Effector memory CD8-positive, alpha-beta T cell (primary cell): ENCODE data around the gene CLDN5.
A peak's percentile ranks its signal among the peaks of the same experiment; 100 is the strongest.
"Not testable (repeated sequence)": the region's sequence is repeated elsewhere in the genome, so short reads cannot be mapped to it uniquely, and the experiment has no call there.

Experiments used
- ATAC-seq: fragments of 150-1000 bp; cut with Tn5 transposase; replicated peaks from 2 replicates; pipeline ENCODE4 v1.10.0; 2021; ENCODE audit warnings: mild to moderate bottlenecking, moderate library complexity
- DNase-seq, 3 experiments: peaks; one replicate each; pipeline ENCODE4 v3.0.0; 2021
- H3K27ac Mint-ChIP-seq, 2 donors: one replicate each; pipeline ENCODE4 v1.8.0; 2022; ENCODE audit warnings: mild to moderate bottlenecking in 2 of 2, mixed read lengths in 2 of 2, moderate library complexity in 2 of 2
- H3K27me3 Mint-ChIP-seq, 2 donors: one replicate each; pipeline ENCODE4 v1.8.0; 2022; ENCODE audit warnings: mixed read lengths in 2 of 2
- H3K36me3 Mint-ChIP-seq: one replicate; pipeline ENCODE4 v1.8.0; 2022; ENCODE audit warnings: mild to moderate bottlenecking, moderate library complexity, mixed read lengths; ENCODE audit not compliant: insufficient read depth
- H3K4me1 Mint-ChIP-seq, 2 donors: one replicate each; pipeline ENCODE4 v1.8.0; 2022; ENCODE audit warnings: low read depth in 2 of 2, mixed read lengths in 2 of 2
- H3K4me3 Mint-ChIP-seq, 2 donors: one replicate each; pipeline ENCODE4 v1.8.0; 2022; ENCODE audit warnings: mild to moderate bottlenecking in 2 of 2, mixed read lengths in 2 of 2, moderate library complexity in 2 of 2
- H3K9me3 Mint-ChIP-seq, 2 donors: one replicate each; pipeline ENCODE4 v1.8.0; 2022; ENCODE audit warnings: mixed read lengths in 2 of 2

CLDN5 gene

DNA sequence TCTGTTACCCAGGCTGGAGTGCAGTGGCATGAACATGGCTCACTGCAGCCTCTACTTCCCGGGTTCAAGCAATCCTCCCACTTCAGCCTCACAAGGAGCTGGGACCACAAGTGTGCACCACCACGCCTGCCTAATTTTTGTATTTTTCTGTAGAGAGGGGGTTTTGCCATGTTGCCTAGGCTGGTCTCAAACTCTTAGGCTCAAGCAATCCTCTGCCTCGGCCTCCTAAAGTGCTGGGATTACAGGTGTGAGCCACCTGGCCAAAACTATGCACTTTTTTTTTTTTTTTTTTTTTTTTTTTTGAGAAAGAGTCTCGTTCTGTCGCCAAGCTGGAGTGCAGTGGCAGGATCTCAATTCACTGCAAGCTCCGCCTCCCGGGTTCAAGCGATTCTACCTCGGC, 12.4 kb upstream of the CLDN5 start:
- DNase-seq: no peak
- peaks cover 0 to 32% of the 10 kb centered on the region in 2 donors for H3K27me3 Mint-ChIP-seq
- no peak for ATAC-seq
- H3K36me3 Mint-ChIP-seq: no peaks in the 10 kb centered on the region
- no peak overlapping the region for H3K4me3 Mint-ChIP-seq
- H3K4me1 Mint-ChIP-seq: no peaks in the 10 kb centered on the region
- no peaks in the 10 kb centered on the region for H3K9me3 Mint-ChIP-seq
- H3K27ac Mint-ChIP-seq: no peak overlapping the region

DNA sequence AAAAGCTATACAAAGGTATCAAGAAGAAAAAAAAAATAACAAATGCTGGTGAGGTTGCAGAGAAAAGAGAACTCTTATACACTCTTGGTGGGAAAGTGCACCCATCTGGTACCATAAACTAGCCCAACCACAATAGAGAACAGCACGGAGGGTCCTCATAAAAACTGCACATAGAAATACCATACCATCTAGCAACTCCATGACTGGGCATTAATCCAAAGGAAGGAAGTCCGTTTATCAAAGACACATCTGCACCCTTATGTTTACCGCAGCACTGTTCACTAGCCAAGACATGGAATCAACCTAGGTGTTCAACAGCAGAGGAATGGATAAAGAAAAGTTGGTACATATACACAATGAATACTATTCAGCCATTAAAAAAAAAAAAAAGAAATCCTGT, 10.8 kb upstream of the CLDN5 start:
- DNase-seq (no peak), ATAC-seq (no peak)
- H3K27me3 Mint-ChIP-seq: peaks cover 6 to 43% of the 10 kb centered on the region in 2 donors
- no peaks in the 10 kb centered on the region for H3K9me3 Mint-ChIP-seq
- no peaks in the 10 kb centered on the region for H3K4me1 Mint-ChIP-seq
- no peak overlapping the region for H3K4me3 Mint-ChIP-seq
- H3K27ac Mint-ChIP-seq: no peak overlapping the region
- no peaks in the 10 kb centered on the region for H3K36me3 Mint-ChIP-seq

GRCh38 chr22:19533857-19534256, 9.6 kb upstream of the CLDN5 start:
- H3K27ac Mint-ChIP-seq: no peak overlapping the region
- DNase-seq (no peak), ATAC-seq (no peak)
- H3K36me3 Mint-ChIP-seq: no peaks in the 10 kb centered on the region
- no peak overlapping the region for H3K4me3 Mint-ChIP-seq
- no peaks in the 10 kb centered on the region for H3K9me3 Mint-ChIP-seq
- H3K4me1 Mint-ChIP-seq: no peaks in the 10 kb centered on the region
- H3K27me3 Mint-ChIP-seq: peaks cover 6 to 34% of the 10 kb centered on the region in 2 donors

DNA sequence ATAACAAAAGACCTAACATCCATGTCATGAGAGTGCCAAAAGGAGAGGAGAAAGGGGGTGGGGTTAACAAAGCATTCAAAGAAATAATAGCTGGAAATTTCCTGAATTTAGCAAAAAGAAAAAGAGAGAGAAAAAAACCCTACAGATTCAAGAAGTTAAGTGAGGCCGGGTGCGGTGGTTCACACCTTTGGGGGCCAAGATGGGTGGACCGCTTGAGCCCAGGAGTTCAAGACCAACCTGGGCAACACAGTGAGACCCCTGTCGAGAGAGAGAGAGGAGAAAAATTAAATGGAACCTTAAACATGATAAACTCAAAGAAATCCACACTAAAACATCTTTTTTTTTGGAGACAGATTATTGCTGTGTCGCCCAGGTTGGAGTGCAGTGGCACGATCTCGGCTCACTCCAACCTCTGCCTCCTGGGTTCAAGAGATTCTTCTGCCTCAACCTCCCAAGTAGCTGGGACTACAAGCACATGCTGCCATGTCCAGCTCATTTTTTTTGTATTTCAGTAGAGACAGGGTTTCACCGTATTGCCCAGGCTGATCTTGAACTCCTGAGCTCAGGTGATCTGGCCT, 8.9 kb upstream of the CLDN5 start:
- H3K27ac Mint-ChIP-seq: no peak overlapping the region
- no peak overlapping the region for H3K4me3 Mint-ChIP-seq

DNA sequence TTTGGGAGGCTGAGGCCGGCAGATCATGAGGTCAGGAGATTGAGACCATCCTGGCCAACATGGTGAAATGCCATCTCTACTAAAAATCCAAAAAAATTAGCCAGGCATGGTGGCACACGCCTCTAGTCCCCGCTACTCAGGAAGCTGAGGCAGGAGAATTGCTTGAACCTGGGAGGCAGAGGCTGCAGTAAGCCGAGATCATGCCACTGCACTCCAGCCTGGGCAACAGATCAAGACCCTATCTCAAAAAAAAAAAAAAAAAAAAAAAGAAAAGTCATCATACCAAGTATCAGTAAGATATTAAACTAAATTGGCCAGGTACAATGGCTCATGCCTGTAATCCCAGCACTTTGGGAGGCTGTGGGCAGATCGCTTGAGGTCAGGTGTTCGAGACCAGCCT, 7.1 kb upstream of the CLDN5 start:
- not testable (repeated sequence) for H3K4me1 Mint-ChIP-seq, ATAC-seq

More for the DNA sequence above, 8.9 kb upstream of the CLDN5 start:
- H3K4me1 Mint-ChIP-seq: no peaks in the 10 kb centered on the region
- peaks cover 6 to 34% of the 10 kb centered on the region in 2 donors for H3K27me3 Mint-ChIP-seq
- ATAC-seq (no peak), DNase-seq (no peak)
- no peaks in the 10 kb centered on the region for H3K9me3 Mint-ChIP-seq
- H3K36me3 Mint-ChIP-seq: no peaks in the 10 kb centered on the region

GRCh38 chr22:19530751-19531150, 6.5 kb upstream of the CLDN5 start:
- H3K27ac Mint-ChIP-seq: no peak overlapping the region
- H3K4me3 Mint-ChIP-seq: no peak overlapping the region
- no peaks in the 10 kb centered on the region for H3K9me3 Mint-ChIP-seq
- ATAC-seq: no peak
- H3K4me1 Mint-ChIP-seq: no peaks in the 10 kb centered on the region
- no peaks in the 10 kb centered on the region for H3K36me3 Mint-ChIP-seq
- H3K27me3 Mint-ChIP-seq: peaks cover 23 to 48% of the 10 kb centered on the region in 2 donors
- no peak for DNase-seq

More for the DNA sequence above, 7.1 kb upstream of the CLDN5 start:
- H3K36me3 Mint-ChIP-seq, H3K9me3 Mint-ChIP-seq, H3K4me3 Mint-ChIP-seq, DNase-seq, H3K27ac Mint-ChIP-seq: not testable (repeated sequence)
- peaks cover 17 to 42% of the 10 kb centered on the region in 2 donors for H3K27me3 Mint-ChIP-seq

GRCh38 chr22:19529811-19530210, 5.6 kb upstream of the CLDN5 start:
- ATAC-seq (no peak), DNase-seq (no peak)
- Mint-ChIP-seq H3K27ac (no peak overlapping the region), H3K36me3 (no peaks in the 10 kb centered on the region), H3K4me1 (peaks cover 3% of the 10 kb centered on the region in 2 donors), H3K9me3 (no peaks in the 10 kb centered on the region), H3K27me3 (peaks cover 30 to 51% of the 10 kb centered on the region in 2 donors), H3K4me3 (no peak overlapping the region)

DNA sequence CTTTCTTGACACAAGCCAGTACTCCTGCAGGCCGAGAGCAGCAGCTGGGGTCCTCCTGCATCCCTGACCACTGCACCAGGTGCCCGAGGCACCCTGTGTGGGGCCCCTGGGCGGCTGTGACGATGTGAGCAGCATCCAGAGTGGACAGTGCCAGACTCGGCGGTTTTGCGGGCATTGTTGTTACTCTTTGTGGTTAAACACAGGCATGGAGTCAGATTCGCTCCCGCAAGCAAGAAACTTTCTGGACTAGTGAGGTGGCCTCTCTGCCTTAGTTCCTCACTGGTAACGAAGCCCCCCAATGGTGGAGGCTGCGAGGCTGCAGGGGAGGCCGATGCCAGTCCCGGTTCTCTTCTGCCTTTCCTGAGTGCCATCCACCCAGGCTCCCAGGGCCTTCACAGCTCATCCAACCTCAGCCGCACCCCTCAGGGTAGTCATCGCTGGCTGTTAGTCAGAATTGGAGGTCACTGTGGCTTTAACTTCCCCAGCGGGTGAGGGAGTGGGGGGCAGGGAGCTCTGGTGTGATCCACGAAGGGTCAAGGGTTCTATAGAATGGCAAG, 3.7 kb upstream of the CLDN5 start:
- Mint-ChIP-seq H3K27ac (no peak overlapping the region), H3K9me3 (no peaks in the 10 kb centered on the region), H3K4me3 (no peak overlapping the region), H3K27me3 (peaks cover 35 to 59% of the 10 kb centered on the region in 2 donors), H3K36me3 (no peaks in the 10 kb centered on the region), H3K4me1 (peaks cover 3 to 6% of the 10 kb centered on the region in 2 donors)
- ATAC-seq (no peak), DNase-seq (no peak)

- Mint-ChIP-seq H3K27ac (no peak overlapping the region), H3K27me3 (peaks cover 38 to 65% of the 10 kb centered on the region in 2 donors), H3K4me1 (peaks cover 3 to 6% of the 10 kb centered on the region in 2 donors), H3K4me3 (no peak overlapping the region), H3K36me3 (no peaks in the 10 kb centered on the region), H3K9me3 (no peaks in the 10 kb centered on the region)
- DNase-seq: no peak
- ATAC-seq: no peak
Measured at GRCh38 chr22:19527321-19527721, 3.1 kb upstream of the CLDN5 start.

GRCh38 chr22:19526702-19527111, 2.5 kb upstream of the CLDN5 start:
- no peak overlapping the region for H3K27ac Mint-ChIP-seq

DNA sequence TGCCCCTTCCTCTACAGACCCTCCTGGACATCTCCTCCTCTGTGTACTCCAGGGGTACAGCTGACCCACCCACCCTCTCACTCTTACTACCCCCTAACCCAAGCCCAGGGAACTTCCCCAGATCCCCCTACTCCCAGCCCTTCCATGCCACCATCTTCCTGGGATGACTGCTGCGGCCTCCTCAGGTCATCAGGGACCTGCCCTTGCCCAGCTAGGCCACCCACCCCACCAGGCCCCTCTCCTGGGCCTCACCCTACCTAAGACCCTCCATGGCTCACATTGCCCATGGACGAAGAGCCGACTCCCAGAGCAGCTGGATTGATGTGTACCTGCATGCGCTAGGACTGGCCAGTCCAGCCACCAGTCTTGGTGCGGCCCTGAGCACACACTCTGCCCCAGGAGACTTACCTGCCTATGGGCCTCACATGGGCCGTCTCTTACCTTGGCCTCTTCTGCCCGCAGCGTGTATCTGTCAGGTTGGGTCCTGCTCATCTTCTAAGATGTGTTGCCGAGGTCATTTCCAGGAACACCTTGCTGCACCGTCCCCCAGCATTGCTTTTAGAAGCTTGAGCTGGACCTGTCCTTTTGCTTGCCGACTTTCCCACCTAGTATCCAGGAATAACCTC, 2.0 kb upstream of the CLDN5 start:
- Mint-ChIP-seq H3K9me3 (no peaks in the 10 kb centered on the region), H3K4me3 (no peak overlapping the region), H3K4me1 (peaks cover 3 to 6% of the 10 kb centered on the region in 2 donors), H3K36me3 (no peaks in the 10 kb centered on the region), H3K27ac (no peak overlapping the region), H3K27me3 (peaks cover 38 to 72% of the 10 kb centered on the region in 2 donors)
- DNase-seq: no peak
- ATAC-seq: no peak

More at GRCh38 chr22:19526702-19527111, 2.5 kb upstream of the CLDN5 start:
- ATAC-seq (no peak), DNase-seq (no peak)
- Mint-ChIP-seq H3K36me3 (no peaks in the 10 kb centered on the region), H3K27me3 (peaks cover 38 to 71% of the 10 kb centered on the region in 2 donors), H3K4me3 (no peak overlapping the region), H3K9me3 (no peaks in the 10 kb centered on the region), H3K4me1 (peaks cover 3 to 6% of the 10 kb centered on the region in 2 donors)

DNA sequence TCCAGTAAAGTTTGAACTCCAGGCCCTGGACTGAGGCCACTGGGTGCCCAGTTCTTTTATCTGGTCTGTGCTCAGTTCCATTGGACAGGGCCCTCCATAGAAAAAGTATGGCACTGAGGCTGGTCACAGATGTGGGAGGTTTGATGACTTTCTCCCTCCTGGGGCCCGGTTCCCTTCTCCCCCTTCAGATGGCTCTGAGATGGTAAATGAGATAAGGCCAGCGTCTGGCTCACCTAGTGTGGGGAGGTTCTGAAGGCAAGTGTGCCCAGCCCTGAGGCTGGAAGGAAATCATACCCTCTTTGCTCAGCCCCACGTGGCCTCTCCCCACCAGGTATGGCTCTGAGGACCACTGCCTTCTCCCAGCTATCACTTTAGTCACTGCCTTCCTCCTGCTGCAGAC, 1.5 kb upstream of the CLDN5 start:
- no peak for DNase-seq
- Mint-ChIP-seq H3K27ac (no peak overlapping the region), H3K27me3 (peaks cover 34 to 67% of the 10 kb centered on the region in 2 donors), H3K9me3 (no peaks in the 10 kb centered on the region), H3K4me3 (no peak overlapping the region), H3K4me1 (peaks cover 3 to 6% of the 10 kb centered on the region in 2 donors), H3K36me3 (no peaks in the 10 kb centered on the region)
- ATAC-seq: no peak

DNA sequence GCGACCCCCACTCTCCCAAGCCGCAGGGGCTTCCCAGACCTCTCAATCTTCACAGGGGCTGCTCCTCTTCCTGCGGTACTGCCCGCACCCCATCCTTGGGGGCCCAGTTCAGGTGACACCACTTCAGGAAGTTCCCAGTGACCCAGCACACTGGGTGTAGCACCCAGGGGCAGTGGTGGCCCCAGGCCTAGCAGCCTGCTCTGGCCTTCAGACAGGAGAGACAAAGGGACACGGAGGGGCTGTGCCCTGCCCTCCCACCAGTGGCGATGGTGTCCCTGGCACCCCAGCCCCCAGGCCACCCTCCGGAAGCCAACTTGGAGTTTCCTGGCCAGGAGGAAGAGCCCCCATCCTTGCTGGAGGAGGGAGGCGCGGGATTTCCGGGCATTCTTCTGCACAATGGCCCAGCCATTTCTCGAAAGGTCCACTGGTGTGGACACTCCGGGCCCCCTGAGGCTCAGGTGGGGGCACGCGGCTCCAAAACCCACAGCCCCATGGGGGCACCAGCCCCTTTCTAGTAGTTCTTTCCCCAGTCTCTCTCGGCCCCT, 978 bp upstream of the CLDN5 start:
- H3K27ac Mint-ChIP-seq: no peak overlapping the region
- H3K36me3 Mint-ChIP-seq: no peaks in the 10 kb centered on the region
- peaks cover 32 to 62% of the 10 kb centered on the region in 2 donors for H3K27me3 Mint-ChIP-seq
- H3K9me3 Mint-ChIP-seq: no peaks in the 10 kb centered on the region
- DNase-seq (no peak), ATAC-seq (no peak)
- peaks cover 3 to 6% of the 10 kb centered on the region in 2 donors for H3K4me1 Mint-ChIP-seq
- peak overlapping the region; percentile 52 to 66 for H3K4me3 Mint-ChIP-seq
